Measurements from ENCODE around the gene FAM20A.

FAM20A gene

GRCh38 chr17:68567035-68567434, 34.1 kb downstream of the FAM20A start:
- H3K4me3 ChIP-seq (ENCODE audit: low read depth, low read length) = no peak overlapping the region

- no peak overlapping the region for H3K4me3 ChIP-seq (ENCODE audit: low read depth, low read length)
Observed at GRCh38 chr17:68566442-68566738, 34.8 kb downstream of the FAM20A start.

DNA sequence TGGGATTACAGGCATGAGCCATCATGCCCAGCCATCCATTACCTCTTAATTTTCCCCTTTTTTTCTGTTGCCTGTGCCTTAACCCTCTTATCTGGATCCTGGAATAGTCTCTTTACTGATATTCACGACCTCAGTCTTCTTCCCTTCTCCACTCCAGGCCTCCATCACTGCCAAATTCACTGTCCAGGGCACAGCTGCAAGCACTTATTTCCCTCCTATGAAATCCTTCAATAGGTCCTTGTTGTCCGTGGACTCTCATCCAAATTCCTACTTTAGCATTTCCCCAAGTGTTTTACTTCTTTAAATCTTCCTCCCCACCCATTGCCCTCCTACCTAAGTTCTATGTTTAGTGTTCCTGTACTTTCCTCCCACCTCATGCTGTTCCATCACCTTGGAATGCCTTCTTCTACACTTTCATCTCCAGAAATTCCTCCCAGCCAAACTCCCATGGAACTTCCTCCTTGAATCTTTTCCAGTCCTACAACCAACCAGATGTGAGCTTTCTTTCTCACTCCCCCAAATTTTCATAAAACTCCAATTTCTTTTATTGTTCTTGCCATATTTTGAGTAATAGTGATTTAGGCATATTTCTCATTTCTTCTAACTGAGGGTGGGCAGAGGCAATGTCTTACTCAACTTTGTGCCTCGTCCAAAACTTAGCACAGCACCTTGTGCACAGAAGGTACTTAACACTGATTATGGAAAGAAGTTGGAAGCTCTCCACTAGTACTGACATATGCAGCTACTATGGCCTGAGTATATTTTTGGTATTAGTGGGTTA, 35.3 kb downstream of the FAM20A start:
- no peak overlapping the region for H3K4me3 ChIP-seq (ENCODE audit: low read depth, low read length)

- H3K4me3 ChIP-seq (ENCODE audit: low read depth, low read length) = no peak overlapping the region
Observed at GRCh38 chr17:68564415-68565111, 36.6 kb downstream of the FAM20A start.

DNA sequence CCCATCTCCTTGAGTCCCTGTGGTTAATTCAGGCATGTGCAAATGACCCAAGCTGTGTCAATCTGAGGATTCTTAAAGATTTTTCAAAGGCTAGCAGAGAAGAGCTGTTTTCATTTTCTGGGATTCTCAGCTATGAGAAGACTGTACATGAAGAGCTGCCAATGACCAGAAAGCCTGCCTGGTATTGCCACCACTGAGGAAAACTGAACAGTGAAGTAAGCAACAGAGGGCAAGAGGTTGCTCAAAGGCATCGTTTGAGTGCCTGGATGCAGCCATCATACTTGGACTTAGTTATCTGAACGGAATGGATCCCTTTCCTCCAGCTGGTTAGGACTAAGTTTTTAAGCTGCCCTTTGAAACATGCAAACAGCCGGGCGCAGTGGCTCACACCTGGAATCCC, 38.4 kb downstream of the FAM20A start:
- H3K4me3 ChIP-seq (ENCODE audit: low read depth, low read length) = no peak overlapping the region

- H3K4me3 ChIP-seq (ENCODE audit: low read depth, low read length) = no peak overlapping the region
Observed at GRCh38 chr17:68560966-68561720, 40.0 kb downstream of the FAM20A start.

- H3K4me3 ChIP-seq (ENCODE audit: low read depth, low read length) = no peak overlapping the region
Observed at GRCh38 chr17:68559316-68559715, 41.9 kb downstream of the FAM20A start.

DNA sequence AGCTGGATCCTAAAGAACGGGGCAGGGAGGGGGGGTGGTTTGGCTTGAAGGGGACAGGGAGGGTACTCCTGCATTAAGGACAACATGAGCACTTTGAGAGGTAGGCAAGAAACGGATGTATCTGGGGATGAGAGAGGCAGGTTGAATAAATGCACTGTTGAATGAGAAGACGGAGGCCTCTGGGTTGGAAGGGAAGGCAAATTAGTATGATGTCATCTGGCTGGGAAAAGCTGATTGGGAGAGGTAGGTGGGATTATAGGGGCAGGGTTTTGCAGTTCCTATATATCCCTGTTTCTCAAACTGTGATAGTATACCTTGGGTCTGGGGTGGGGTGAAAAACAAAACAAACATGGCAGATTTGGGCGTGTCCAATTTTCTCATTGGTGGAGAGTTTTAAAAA, 44.6 kb downstream of the FAM20A start:
- no peak overlapping the region for H3K4me3 ChIP-seq (ENCODE audit: low read depth, low read length)

DNA sequence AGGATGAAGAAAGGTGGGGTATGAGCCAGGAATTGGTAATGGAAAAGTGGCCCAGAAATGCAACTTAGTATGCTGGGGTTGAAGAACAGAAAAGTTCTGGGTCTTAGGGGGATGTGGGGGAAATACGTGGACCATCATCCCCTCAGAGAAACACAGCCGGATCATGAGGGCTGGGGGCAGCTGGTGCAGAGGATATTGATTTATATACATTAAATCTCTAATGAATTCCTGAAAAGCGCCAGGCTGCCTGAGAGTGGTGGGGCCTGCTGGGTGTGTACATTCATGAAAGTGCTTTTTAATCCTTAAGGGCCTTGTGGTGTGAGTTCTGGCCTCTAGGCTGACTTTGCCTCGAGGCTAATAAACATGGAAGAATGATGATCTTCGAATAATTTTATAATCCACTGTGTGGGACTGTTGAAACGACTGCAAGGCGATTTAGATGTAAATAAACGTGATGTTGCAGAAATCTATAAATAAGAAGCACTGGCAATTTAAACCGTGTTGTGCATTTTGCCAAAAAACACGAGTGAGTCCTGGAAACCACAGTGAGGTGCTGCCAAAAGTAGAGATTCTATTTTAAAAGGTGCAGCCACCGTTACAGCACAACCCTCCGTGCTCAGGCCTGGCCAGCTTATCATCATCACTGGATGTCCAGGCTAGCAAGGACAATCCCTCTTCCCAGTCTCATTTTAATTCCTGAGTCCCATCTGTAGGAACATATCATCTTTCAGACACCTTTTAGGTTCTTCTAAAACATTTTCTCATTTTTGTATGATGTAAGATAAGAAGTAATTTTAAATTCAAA, 56.9 kb downstream of the FAM20A start:
- no peak overlapping the region for H3K4me3 ChIP-seq (ENCODE audit: low read depth, low read length)

GRCh38 chr17:68542698-68543463, 58.3 kb downstream of the FAM20A start:
- no peak overlapping the region for H3K4me3 ChIP-seq (ENCODE audit: low read depth, low read length)

GRCh38 chr17:68541816-68542215, 59.4 kb downstream of the FAM20A start:
- H3K4me3 ChIP-seq (ENCODE audit: low read depth, low read length) = no peak overlapping the region

- no peak overlapping the region for H3K4me3 ChIP-seq (ENCODE audit: low read depth, low read length)
Observed at GRCh38 chr17:68540981-68541380, 60.2 kb downstream of the FAM20A start.

- H3K4me3 ChIP-seq (ENCODE audit: low read depth, low read length) = no peak overlapping the region
Observed at GRCh38 chr17:68539548-68540467, 61.4 kb downstream of the FAM20A start.

DNA sequence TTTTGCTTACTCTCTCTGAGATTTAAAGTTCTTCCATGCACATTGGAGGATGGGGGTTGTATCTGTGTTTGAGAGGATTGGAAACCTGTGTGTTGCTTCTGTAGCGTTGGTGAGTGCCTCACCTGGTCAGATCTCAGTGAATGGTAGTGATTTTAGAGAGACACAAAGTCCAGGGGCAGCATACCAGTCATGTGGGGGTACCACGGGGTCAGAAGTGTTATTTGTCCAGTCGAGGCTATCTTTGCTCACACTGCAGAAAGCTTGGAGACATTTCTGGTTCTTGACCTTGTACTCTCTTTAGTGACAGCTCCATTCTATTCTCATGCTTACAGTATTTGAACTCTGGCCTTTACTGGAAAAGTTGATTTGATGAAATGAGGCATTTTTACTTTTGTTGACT, 65.2 kb downstream of the FAM20A start:
- H3K4me3 ChIP-seq (ENCODE audit: low read depth, low read length) = no peak overlapping the region

- H3K4me3 ChIP-seq (ENCODE audit: low read depth, low read length) = no peak overlapping the region
Observed at GRCh38 chr17:68534695-68535088, 66.5 kb downstream of the FAM20A start.

DNA sequence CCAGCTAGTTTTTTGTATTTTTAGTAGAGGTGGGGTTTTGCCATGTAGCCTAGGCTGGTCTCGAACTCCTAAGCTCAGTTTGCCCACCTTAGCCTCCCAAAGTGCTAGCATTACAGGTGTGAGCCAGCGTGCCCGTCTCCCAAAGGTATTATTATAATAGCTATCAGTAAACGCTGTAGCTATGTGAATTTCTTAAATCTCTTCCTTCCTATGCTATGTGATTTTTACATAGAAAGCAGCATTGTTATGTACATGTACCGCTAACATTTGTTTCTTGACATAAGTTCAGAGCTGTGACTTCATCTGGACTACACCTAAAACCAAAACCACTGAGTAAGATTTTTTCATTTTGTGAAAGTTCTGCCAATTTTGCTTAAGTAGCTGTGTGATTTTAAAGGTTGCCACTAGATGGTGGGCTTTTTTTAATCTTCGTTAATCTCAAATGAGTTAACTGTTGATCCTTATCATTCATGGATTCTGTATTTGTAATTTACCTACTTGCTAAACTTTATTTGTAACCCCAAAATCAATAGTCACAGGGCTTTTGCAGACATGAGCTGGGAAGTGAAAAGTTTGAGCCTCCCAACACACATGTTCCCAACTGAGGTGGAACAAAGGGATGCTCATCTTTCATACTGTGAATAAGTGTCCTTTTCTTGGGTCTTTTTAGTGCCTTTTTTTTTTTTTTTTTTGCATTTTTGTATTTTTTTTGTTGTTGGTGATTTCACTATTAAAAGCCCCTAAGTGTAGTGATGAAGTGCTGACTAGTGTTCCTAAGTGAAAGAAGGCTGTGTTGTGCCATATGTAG, 67.1 kb downstream of the FAM20A start:
- H3K4me3 ChIP-seq (ENCODE audit: low read depth, low read length) = no peak overlapping the region

- H3K4me3 ChIP-seq (ENCODE audit: low read depth, low read length) = no peak overlapping the region
Observed at GRCh38 chr17:68532826-68533225, 68.3 kb downstream of the FAM20A start.

DNA sequence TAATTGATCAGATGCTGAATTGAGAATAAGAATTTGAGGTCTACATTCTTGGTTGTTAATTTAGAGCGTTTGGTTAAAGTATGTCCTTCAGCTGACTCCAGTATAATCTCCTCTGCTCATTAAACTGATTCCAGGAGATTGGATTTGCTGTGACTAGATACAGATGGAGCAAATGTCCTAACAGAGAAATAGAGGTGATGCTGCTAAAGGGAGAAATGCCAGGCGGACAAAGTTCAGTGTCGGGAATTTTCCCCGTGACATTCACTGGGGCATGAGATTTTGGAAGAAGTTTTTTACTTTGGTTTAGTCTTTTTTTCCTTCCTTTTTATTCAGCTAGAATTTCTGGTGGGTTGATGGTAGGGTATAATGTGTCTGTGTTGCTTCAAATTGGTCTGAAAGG, 69.9 kb downstream of the FAM20A start:
- H3K4me3 ChIP-seq (ENCODE audit: low read depth, low read length) = no peak overlapping the region

- no peak overlapping the region for H3K4me3 ChIP-seq (ENCODE audit: low read depth, low read length)
Observed at GRCh38 chr17:68527314-68527713, 73.9 kb downstream of the FAM20A start.
